Measurements from ENCODE around the gene RNASEH1.
A peak's percentile ranks its signal among the peaks of the same experiment; 100 is the strongest.
"Not testable (repeated sequence)": the region's sequence is repeated elsewhere in the genome, so short reads cannot be mapped to it uniquely, and the experiment has no call there.

Gene RNASEH1

DNA sequence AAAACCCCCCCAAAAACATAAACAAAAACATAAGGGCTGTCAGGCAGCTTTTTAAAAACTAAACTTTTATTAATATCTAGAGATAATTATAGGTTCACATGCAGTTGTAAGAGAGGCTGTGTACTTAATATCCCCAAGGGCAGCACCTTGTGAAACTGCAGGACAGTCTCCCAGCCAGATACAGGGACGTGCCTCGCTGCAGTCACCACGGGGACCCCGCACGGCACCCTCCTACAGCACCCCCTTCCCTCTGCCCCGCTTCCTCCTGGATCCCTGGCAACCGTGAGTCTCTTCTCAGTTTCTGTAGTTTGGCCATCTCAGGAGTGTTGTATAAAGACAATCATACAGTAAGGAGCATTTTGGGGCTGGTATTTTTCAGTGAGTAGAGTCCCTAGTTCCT lies 30.0 kb upstream of the RNASEH1 start:
- no peak for DNase-seq

DNA sequence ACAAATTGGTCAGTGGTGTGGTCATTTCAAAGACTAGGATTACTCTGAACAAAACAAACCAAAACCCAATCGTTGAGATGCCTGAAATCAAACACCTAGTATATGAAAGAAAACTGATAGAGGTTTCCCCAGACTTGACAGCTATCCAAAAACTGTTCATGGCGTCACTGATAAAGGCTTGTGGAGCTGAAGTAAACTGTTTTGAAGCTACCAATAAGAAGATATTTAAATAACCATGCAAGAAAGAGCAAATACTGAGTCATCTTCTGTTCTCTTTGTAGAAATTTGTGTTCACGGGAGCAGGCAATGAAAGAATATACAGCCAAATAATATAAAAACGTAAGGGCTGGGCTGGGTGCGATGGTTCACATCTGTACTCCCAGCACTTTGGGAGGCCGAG lies 29.3 kb upstream of the RNASEH1 start:
- no peak for DNase-seq

DNA sequence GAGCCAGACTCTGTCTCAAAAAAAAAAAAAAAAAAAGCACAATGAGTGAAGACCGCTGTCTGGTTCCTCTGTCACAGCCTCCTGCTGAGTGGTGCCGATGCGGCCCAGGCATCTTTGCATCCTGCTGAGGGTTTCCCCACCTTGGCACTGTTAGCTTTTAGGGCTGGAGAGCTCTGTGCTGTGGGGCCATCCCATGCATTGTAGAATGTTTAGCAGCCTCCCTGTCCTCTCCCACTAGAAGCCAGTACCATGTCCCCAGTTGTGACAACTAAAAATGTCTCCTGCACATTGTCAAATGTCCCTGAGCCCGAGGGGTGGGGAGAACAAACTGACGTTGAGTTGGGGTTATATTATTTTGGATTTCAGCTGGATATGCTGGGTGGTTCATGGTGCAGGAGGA lies 28.9 kb upstream of the RNASEH1 start:
- DNase-seq = no peak

DNA sequence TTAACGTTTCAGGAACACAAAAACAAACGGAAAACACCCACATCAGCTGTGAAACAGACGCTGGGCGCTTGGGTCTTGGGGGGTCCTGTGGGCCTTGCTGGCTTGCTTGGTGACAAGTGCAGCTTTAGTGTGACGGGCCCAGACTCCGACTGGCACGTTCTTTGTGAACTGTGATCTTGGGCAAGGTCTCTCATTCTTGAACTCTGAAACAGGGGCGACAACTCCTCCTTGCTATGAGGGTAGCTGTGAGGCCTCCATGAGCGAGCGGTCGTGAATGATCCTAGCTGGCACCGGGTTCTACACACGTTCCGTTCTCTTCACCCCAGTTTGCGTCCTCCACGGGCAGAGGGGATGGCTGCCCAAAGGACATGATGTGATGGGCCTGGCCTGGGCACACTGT lies 28.1 kb upstream of the RNASEH1 start:
- no peak for DNase-seq

DNA sequence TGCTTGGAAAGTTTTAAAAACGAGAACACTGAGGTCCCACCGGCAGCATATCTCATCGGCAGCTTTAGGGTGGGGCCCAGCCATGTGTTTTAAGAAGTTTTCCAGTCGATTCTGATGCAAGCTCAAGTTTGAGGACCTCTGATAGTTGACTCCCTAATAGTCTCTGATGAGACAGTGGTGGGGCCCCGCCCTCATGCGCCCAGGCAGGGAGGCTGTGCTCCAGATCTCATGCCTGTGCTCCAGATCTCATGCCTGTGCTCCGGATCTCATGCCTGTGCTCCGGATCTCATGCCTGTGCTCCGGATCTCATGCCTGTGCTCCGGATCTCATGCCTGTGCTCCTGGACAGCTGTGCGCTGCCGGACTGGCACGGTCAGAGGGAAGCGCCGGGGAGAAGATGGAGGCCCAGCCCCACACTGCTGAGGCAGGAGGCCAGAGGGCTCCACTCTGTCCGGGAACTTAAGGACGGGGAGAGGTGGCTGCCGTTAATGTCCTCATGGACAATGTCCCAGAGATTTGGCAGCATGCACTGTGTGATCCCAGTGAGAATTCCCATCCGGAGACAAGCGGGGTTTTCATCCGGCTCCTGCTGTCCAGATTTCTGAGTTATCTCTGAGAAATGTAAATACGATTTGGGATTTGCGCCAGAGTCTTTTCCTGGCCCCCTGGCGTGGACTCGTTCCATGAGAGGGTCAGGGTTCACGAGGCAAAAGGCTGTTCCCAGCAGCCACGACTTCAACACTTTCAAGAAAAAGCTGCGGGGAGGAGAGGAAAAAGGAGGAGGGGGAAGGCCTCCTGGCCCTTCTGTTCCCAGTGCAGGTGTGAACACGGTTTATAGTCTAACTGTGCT lies 27.4 kb upstream of the RNASEH1 start:
- no peak for DNase-seq

DNA sequence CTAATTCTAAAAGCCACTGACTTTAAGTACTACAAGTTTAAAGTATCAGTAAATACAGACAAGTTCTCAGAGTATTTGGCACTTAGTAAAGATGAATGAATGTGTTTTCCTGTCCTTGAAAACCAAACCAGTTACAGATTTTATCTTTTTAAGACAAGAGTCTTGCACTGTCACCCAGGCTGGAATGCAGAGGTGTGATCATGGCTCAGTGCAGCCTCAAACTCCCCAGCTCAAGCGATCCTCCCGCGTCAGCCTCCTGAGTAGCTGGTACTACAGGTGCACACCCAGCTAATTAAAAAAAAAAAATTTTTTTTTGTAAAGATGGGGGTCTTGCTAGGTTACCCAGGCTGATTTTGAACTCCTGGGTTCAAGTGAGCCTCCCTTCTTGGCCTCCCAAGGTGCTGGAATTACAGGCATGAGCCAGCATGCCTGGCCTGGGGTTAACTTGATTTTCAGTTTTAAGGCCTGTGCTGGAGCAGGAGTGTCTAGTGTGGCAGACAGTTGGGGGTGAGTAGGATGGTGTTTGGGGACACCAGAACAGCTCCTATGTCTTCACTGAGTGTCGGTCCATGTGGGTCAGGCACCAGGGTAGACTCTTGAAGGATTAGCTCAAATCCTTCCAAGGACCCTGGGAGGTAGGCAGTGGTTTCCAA lies 26.6 kb upstream of the RNASEH1 start:
- DNase-seq = no peak

DNA sequence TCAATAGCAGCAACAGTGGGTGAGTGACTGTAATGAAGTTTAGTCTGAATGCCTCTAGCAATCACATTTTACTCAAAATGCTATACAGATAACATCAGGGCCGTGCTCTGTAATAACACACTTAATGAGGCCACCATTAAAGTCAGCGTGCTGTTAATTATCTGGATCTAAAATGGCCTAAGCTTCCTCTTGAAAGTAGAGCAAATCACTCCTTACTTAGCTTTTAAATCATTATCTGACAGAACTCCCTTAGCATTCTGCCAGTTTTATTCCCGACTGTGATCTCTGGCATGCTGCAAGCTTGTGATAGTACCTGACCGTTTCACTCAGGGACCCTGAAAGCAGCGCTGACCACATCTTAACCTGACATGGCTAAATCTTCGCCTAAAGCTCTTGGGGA lies 25.9 kb upstream of the RNASEH1 start:
- no peak for DNase-seq

DNA sequence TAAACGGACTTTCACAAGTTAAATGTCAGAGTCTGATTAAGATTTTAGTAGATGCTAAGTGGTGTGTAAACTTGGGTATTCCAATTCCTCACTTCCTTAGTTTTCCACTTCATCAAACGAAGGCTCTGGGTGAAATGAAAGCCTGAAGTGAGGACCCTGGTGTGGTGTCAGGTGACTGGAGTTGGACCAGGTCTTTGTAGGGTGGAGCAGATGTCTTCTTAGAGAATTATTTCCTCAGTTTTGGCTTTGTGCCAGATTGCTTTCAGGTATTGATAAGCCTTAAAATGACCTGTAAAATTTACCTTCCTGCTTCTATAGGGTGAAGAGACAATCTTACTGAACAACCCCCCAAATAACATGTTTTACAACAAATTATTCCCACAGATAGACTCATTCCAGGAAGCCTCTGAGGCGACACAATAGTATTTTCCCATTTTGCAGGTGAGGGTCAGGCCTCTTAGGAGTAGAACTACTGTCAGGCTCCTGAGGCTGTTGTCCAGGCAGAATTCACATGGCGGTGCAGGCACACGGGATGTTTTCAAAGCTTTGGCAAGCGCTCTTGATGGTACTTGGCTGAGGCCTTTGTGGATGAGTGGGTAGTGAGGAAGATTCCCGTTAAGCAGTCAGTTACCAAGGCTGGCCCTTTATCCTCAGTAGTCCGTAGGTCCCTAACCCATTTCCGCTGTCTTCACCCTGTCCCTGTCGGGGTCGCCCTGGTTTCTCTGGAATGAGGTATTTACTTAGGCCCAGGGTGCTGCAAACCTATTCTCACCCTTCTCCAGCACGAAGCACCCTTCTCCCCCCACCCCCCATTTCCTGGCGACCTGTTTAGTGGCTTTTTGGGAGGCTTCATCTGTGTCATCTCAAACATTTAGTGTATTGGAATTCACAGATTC lies 23.5 kb upstream of the RNASEH1 start:
- no peak for DNase-seq

DNA sequence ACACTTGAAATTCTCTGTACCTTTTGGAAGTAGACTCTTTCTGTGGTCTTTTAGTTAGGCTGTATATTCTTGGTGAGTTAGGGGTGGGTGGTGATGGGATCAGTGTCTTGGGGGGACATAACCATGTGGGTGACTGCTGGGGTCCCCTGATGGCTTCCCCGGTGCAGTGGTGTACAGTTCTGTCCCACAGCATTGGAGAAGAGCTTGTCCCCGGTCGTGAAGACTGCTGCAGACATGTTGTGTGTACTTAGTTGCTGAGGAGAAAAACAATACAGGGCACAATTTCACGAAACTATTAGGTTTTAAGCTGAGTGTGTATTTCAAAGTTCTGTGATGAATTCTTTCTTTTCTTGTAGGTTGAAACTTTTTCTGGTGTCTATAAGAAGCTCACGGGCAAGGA lies 22.3 kb upstream of the RNASEH1 start:
- DNase-seq = no peak

DNA sequence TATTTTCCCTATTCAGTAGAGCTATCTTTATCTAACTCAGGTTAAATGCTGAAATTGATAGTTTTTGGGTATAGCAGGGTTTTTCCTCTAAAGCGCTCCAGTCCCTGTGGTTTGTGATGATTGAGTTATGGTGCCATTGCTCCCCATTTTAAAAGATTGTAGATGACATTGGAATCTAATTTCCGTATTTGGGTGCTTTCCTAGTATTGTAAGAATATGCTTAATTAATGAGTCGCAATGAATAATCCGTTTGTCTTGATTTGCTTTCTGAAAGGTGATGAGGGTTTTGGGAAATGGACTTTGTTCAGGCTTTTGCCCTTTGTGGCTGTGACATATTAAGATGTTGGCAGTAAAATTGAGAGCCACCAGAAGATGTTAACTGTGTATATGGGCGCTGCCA lies 20.9 kb upstream of the RNASEH1 start:
- no peak for DNase-seq

DNA sequence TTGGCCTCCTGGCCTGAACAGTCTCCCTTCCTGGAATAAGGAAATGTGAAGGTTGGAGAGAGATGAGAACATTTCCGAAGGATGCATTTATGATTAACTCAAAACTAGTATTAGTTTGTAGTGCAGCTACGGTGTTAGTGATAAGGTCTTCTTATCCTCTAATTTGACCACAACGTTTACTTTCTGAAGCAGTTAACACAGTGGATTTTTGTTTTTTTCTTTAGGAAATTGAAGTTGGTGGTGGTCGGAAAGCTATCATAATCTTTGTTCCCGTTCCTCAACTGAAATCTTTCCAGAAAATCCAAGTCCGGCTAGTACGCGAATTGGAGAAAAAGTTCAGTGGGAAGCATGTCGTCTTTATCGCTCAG lies 18.1 kb upstream of the RNASEH1 start:
- DNase-seq = not testable (repeated sequence)

DNA sequence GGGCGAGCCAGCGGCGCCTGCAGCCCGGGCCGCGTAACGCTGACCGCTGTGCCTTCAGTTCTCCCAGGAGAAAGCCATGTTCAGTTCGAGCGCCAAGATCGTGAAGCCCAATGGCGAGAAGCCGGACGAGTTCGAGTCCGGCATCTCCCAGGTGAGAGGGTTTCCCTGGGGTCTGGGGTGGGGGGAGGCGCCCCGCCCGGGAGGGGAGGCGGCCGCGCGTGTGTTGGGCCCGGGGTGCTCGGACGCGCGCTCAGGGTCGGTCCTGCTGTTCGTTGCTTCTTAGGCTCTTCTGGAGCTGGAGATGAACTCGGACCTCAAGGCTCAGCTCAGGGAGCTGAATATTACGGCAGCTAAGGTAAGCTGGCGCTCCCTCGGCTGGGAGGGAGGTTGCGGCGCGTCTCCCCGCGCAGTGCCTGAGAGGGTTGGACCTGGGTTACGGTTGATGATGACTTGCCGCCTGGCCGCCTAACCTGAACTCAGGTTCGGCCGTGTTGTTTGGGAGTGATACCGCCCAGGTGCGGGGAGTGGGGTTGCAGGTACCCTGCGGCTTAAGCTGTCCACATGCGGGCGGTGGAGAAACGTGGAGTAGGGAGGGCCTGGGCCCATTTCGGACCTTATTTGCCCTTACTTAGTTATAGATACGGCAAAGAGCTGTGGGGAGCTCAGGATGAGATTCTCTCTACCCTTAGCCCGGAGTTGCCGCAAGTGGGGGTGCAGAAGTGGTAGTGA lies 17.6 kb upstream of the RNASEH1 start:
- peak; percentile 18 for DNase-seq

DNA sequence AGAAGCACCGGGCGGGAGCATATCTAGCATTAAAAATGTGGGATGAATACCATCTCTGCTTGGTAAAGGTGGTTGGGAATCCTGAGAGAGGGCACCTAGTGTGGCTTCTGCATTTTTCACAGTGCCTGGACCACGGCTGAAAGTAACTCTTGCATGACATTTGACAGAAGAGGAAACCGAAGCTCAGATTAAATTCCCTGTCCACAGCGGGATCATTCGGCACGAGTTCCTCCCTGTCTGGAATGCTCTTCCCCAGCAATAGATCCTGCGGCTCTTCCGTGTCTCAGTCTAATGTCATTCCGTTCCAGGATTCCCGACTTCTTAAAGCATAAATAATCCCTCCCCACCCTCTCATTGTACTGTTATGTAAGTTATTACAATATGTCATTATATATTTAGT lies 16.0 kb upstream of the RNASEH1 start:
- no peak for DNase-seq

DNA sequence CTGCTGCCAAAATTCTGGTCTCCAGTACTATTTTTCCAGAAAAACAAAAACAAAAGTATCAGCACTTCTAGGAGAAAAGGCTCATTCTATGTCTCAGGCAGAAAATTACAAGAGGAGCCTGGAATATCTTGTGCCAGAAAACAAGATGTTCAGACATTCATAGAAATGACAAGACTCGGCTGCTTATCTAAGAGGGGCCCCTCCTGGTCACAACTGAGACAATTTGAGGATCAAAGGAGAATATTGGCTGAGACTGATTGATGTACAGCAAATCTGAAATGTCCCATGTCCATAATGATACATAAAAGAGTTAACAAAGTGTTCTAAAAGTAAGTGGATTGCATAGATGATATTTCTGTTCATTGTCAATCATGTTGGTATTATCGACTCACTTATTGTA lies 14.5 kb upstream of the RNASEH1 start:
- no peak for DNase-seq

DNA sequence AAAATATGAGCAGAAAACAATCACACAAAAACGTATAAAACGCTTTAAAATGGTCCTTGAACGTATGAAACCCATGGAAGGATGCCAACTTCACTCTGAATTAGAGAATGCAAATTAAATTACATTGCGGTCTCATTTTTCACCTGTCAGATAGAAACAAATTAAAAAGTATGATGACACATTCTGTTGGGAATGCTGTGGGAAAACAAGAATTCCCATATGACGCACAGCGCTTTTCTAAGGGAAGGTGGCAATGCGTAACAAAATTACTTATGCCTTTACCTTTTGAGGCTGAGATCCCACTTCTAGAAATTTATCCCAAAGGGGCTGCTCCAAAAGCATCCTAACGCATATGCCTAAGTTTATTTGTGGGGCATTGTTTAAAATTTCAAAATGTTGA lies 13.2 kb upstream of the RNASEH1 start:
- no peak for DNase-seq

DNA sequence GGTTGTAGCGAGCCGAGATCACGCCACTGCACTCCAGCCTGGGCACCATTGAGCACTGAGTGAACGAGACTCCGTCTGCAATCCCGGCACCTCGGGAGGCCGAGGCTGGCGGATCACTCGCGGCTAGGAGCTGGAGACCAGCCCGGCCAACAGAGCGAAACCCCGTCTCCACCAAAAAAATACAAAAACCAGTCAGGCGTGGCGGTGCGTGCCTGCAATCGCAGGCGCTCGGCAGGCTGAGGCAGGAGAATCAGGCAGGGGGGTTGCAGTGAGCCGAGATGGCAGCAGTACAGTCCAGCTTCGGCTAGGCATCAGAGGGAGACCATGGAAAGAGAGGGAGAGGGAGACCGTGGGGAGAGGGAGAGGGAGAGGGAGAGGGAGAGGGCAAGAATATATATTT lies 11.5 kb upstream of the RNASEH1 start:
- DNase-seq = not testable (repeated sequence)

DNA sequence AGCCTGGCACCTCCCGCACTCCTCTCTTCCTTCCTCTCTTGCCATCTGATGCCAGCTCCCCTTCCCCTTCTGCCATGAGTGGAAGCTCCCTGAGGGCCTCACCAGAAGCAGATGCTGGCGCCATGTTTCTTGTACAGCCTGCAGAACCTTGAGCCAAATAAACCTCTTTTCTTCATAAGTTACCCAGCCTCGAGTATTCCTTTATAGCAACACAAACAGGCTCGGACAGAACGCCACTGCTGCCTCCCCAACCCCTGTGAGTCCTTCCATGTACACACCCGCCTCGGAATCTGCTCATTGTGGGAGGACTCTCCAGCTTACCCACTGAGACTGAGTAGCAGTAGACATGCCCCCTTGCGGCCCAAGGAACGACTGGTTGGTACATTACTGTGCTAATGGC lies 8.7 kb upstream of the RNASEH1 start:
- DNase-seq = no peak

DNA sequence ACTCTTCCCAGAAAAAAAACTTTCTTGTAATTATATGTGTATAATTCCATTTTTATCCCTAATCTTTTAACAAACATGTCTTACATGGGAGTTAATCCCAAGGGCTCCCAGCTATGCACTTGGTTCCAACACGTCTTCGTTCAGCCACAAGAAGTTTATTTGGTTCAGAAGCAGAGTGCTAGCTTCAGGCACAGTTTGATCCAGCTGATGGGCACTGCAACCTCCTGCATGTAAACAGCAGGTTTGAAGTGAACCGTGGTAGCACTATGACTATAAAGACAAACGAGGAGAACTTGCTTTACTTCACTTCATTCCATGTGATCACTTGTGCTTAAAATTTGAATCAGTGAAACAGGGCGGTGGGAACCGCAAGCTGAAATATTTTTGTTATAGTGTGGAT lies 7.0 kb upstream of the RNASEH1 start:
- DNase-seq = no peak

DNA sequence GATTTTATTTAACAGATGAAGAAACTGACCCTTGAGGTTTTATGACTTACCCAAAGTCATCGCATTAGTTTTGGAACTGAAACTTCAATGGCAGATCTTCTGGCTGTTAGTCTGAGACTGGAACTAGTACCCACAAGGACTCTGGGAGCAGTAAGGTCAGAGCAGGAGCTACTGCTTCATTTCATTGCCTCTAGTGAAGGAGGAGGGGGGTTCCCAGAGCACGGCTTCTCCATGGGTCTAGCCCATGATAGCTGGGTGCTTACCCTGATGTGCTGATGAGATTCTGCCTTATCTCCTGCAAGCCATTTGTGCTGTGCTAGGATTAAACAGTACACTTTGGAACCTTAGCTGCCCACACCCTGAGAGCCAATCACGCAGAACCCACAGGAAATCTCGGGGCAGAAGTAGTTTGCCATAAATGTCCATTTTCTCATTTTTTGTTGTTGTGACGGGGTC lies 5.4 kb upstream of the RNASEH1 start:
- no peak for DNase-seq

DNA sequence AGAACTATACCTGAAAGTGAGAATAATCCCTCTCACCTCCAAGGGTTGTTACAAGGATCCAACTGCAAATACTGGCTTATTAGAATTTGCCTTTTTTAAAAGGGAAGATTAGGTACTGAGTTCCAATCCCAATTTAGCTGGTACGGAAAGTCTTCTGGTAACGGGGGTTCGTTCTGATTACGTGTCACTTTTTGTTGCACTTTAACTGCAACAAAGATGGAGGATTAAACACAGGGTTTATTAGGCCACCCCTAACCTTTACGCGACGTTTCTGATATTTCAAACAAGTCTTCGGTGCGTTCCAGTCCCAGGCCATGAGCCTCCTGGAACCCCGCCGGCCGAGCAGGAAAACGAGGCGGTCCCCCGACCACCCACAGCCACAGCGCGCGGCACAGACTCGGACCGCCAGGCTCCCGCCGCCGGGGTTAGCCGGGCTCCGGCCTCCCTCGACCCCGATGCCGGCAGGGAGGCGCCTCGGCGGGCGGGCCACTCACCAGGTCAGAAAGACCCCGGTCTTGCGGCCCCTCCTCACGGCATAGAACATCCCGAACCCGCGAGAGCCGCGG lies 411 bp downstream of the RNASEH1 start:
- no peak for DNase-seq

DNA sequence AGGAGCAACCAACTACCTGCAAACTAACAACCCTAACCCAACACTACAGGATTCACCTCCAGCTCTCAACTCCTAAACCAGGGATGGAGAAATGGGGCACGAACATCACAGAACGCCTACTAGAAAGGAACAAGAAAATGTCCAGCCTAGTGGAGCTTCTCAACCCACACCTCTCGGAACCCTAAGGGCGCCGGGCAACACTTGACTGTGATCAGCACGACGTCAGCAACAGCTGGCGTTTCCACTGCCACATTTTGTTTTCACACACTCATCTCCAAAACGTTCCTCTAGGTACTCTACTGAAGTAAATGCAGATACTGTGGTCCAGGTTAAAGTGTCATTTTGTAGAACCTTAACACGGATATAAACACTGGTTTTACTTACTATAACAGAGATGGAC lies 4.2 kb downstream of the RNASEH1 start:
- no peak for DNase-seq

DNA sequence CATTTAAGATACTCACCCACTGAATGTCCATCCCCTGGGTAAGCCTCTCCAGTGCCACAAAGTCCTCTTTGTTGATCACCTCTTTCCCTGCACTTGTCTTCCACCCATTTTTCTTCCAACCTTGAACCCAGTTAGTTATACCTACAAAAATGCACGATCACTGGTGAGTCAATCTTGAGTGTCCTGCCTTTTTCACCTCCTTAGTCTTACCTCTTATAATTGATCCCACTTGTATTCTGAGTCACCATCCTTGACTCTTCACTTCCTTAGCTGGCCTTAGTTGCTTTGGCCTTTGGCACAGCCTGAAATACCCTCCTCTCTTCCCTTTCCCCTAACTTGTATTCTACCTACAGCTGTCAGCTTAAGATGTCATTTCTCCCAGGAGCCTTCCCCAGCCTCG lies 10.2 kb downstream of the RNASEH1 start:
- DNase-seq = no peak

All from T-helper 9 cell (primary cell).